HEK293 (cell line): Measurements from ENCODE around the gene MYO15B.

Experiments used
- MEIS1 ChIP-seq: sonication (generic); formaldehyde crosslinking; IDR thresholded peaks from 2 replicates; pipeline ENCODE4 v1.8.1; 2022; ENCODE audit warnings: missing genetic modification reagents, mild to moderate bottlenecking, borderline replicate concordance
- TF ChIP-seq, protein P1 (sequence below): fragments of 450-650 bp; formaldehyde crosslinking; IDR thresholded peaks from 2 replicates; pipeline ENCODE4 v1.5.1; 2016; ENCODE audit warnings: missing biosample characterization, missing genetic modification characterization

DNA sequence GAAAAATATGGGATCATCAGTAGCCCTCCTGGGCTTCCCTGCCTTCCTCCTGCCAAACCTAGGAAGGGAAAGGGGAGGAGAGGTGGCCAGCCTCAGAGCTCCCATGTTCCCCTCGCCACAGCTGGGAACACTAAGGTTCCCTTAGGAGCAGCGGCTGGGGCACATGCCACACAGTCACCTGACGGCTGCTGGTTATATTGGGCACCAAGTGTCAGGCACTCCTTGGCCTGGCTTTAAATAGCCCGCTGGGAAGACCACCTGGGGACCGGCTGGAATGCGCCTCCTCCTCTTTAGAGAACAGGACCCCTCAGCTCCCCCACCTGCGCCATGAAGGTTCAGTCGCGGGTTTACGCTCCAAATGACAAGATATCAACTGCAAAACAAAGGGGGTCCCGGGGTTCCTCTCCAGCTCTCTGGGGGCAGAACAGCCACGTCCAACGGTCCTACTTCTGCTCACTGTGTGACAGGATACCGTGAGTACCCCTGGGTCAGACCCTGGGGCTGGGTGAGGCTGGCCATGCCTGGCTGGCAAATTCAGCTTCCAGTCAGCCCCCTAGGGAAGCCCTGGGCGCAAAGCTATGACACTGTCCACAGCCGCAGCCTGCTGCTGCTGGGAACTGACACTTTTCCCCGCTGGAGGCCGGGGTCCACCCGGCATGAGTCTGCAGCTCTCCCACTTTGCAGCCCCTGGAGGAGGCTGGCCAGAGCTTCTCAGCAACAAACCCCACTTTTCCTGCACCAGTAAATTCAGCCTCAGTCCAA lies 49.0 kb downstream of the MYO15B start:
- TF ChIP-seq MEIS1 (CRISPR knock-in tag) = no peak
- TF ChIP-seq, protein P1, sequence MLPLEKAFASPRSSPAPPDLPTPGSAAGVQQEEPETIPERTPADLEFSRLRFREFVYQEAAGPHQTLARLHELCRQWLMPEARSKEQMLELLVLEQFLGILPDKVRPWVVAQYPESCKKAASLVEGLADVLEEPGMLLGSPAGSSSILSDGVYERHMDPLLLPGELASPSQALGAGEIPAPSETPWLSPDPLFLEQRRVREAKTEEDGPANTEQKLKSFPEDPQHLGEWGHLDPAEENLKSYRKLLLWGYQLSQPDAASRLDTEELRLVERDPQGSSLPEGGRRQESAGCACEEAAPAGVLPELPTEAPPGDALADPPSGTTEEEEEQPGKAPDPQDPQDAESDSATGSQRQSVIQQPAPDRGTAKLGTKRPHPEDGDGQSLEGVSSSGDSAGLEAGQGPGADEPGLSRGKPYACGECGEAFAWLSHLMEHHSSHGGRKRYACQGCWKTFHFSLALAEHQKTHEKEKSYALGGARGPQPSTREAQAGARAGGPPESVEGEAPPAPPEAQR = no peak
